ENCODE data around the gene ABCC4. TPM values are rescaled to one million over a fixed set of nuclear protein-coding genes. Genes with fewer than 3 reads are reported as not detected.

Gene ABCC4
- polyA plus RNA-seq, 1 donor: 15.1 TPM

- no CpG with 5 or more reads among the region's 12 CpGs for WGBS (ENCODE audit: insufficient coverage, low lambda C conversion rate)
- Histone ChIP-seq H3K4me1 (ENCODE audit: control insufficient read depth, insufficient read depth, low read length) (no peaks in the 10 kb centered on the region), H3K9me3 (ENCODE audit: control insufficient read depth, low read depth, low read length) (no peaks in the 10 kb centered on the region), H3K4me3 (ENCODE audit: low read length) (no peak overlapping the region), H3K36me3 (ENCODE audit: control insufficient read depth, insufficient read depth, low read length) (no peaks in the 10 kb centered on the region), H3K27me3 (ENCODE audit: control insufficient read depth, insufficient read depth, low read length) (peaks cover 2% of the 10 kb centered on the region), H3K27ac (ENCODE audit: low read length) (no peak overlapping the region)
- DNase-seq: no peak
Measured at GRCh38 chr13:95007322-95007721, 293.9 kb downstream of the ABCC4 start.

GRCh38 chr13:95005300-95005699 lies 296.0 kb downstream of the ABCC4 start:
- no peaks in the 10 kb centered on the region for H3K36me3 ChIP-seq (ENCODE audit: control insufficient read depth, insufficient read depth, low read length)
- peaks cover 8% of the 10 kb centered on the region for H3K27me3 ChIP-seq (ENCODE audit: control insufficient read depth, insufficient read depth, low read length)
- H3K4me1 ChIP-seq (ENCODE audit: control insufficient read depth, insufficient read depth, low read length): no peaks in the 10 kb centered on the region
- H3K27ac ChIP-seq (ENCODE audit: low read length): no peak overlapping the region
- no peaks in the 10 kb centered on the region for H3K9me3 ChIP-seq (ENCODE audit: control insufficient read depth, low read depth, low read length)
- H3K4me3 ChIP-seq (ENCODE audit: low read length): no peak overlapping the region
- DNase-seq: no peak

GRCh38 chr13:95003019-95003813 lies 298.0 kb downstream of the ABCC4 start:
- no peak overlapping the region for H3K4me3 ChIP-seq (ENCODE audit: low read length)
- peak in 1 of 2 donors; percentile 13 for DNase-seq
- WGBS (ENCODE audit: insufficient coverage, low lambda C conversion rate): no CpG with 5 or more reads among the region's 41 CpGs

GRCh38 chr13:95002126-95002525 lies 299.1 kb downstream of the ABCC4 start:
- DNase-seq: no peak
- Histone ChIP-seq H3K4me1 (ENCODE audit: control insufficient read depth, insufficient read depth, low read length) (no peaks in the 10 kb centered on the region), H3K36me3 (ENCODE audit: control insufficient read depth, insufficient read depth, low read length) (no peaks in the 10 kb centered on the region), H3K27ac (ENCODE audit: low read length) (no peak overlapping the region), H3K27me3 (ENCODE audit: control insufficient read depth, insufficient read depth, low read length) (peaks cover 8% of the 10 kb centered on the region), H3K4me3 (ENCODE audit: low read length) (no peak overlapping the region), H3K9me3 (ENCODE audit: control insufficient read depth, low read depth, low read length) (no peaks in the 10 kb centered on the region)
- WGBS (ENCODE audit: insufficient coverage, low lambda C conversion rate): 80% methylated on average over 1 of the region's 8 CpGs

More at GRCh38 chr13:95003019-95003813, 298.0 kb downstream of the ABCC4 start:
- no peaks in the 10 kb centered on the region for H3K4me1 ChIP-seq (ENCODE audit: control insufficient read depth, insufficient read depth, low read length)
- H3K27me3 ChIP-seq (ENCODE audit: control insufficient read depth, insufficient read depth, low read length): peaks cover 8% of the 10 kb centered on the region
- no peaks in the 10 kb centered on the region for H3K36me3 ChIP-seq (ENCODE audit: control insufficient read depth, insufficient read depth, low read length)
- H3K27ac ChIP-seq (ENCODE audit: low read length): no peak overlapping the region
- H3K9me3 ChIP-seq (ENCODE audit: control insufficient read depth, low read depth, low read length): no peaks in the 10 kb centered on the region

GRCh38 chr13:94999871-95000270 lies 301.4 kb downstream of the ABCC4 start:
- no peaks in the 10 kb centered on the region for H3K4me1 ChIP-seq (ENCODE audit: control insufficient read depth, insufficient read depth, low read length)
- H3K27me3 ChIP-seq (ENCODE audit: control insufficient read depth, insufficient read depth, low read length): peaks cover 14% of the 10 kb centered on the region
- no peak overlapping the region for H3K27ac ChIP-seq (ENCODE audit: low read length)
- no peak overlapping the region for H3K4me3 ChIP-seq (ENCODE audit: low read length)
- H3K36me3 ChIP-seq (ENCODE audit: control insufficient read depth, insufficient read depth, low read length): no peaks in the 10 kb centered on the region
- H3K9me3 ChIP-seq (ENCODE audit: control insufficient read depth, low read depth, low read length): peaks cover 3% of the 10 kb centered on the region
- no peak for DNase-seq
- WGBS (ENCODE audit: insufficient coverage, low lambda C conversion rate): no CpG with 5 or more reads among the region's 2 CpGs

GRCh38 chr13:94997126-94997525 lies 304.1 kb downstream of the ABCC4 start:
- Histone ChIP-seq H3K27ac (ENCODE audit: low read length) (no peak overlapping the region), H3K27me3 (ENCODE audit: control insufficient read depth, insufficient read depth, low read length) (peaks cover 14% of the 10 kb centered on the region), H3K4me1 (ENCODE audit: control insufficient read depth, insufficient read depth, low read length) (no peaks in the 10 kb centered on the region), H3K4me3 (ENCODE audit: low read length) (no peak overlapping the region), H3K9me3 (ENCODE audit: control insufficient read depth, low read depth, low read length) (peaks cover 3% of the 10 kb centered on the region), H3K36me3 (ENCODE audit: control insufficient read depth, insufficient read depth, low read length) (no peaks in the 10 kb centered on the region)
- DNase-seq: no peak

GRCh38 chr13:94996445-94996844 lies 304.8 kb downstream of the ABCC4 start:
- no CpG with 5 or more reads among the region's 1 CpG for WGBS (ENCODE audit: insufficient coverage, low lambda C conversion rate)
- DNase-seq: no peak
- H3K4me1 ChIP-seq (ENCODE audit: control insufficient read depth, insufficient read depth, low read length): no peaks in the 10 kb centered on the region
- H3K36me3 ChIP-seq (ENCODE audit: control insufficient read depth, insufficient read depth, low read length): no peaks in the 10 kb centered on the region
- peaks cover 9% of the 10 kb centered on the region for H3K27me3 ChIP-seq (ENCODE audit: control insufficient read depth, insufficient read depth, low read length)
- H3K9me3 ChIP-seq (ENCODE audit: control insufficient read depth, low read depth, low read length): peaks cover 3% of the 10 kb centered on the region
- H3K4me3 ChIP-seq (ENCODE audit: low read length): no peak overlapping the region
- no peak overlapping the region for H3K27ac ChIP-seq (ENCODE audit: low read length)

- no peak overlapping the region for H3K27ac ChIP-seq (ENCODE audit: low read length)
- H3K4me3 ChIP-seq (ENCODE audit: low read length): no peak overlapping the region
Measured at GRCh38 chr13:94994506-94994905, 306.7 kb downstream of the ABCC4 start.

GRCh38 chr13:94993616-94994015 lies 307.6 kb downstream of the ABCC4 start:
- Histone ChIP-seq H3K9me3 (ENCODE audit: control insufficient read depth, low read depth, low read length) (peaks cover 3% of the 10 kb centered on the region), H3K36me3 (ENCODE audit: control insufficient read depth, insufficient read depth, low read length) (no peaks in the 10 kb centered on the region), H3K27ac (ENCODE audit: low read length) (no peak overlapping the region), H3K4me3 (ENCODE audit: low read length) (no peak overlapping the region), H3K27me3 (ENCODE audit: control insufficient read depth, insufficient read depth, low read length) (peaks cover 15% of the 10 kb centered on the region), H3K4me1 (ENCODE audit: control insufficient read depth, insufficient read depth, low read length) (no peaks in the 10 kb centered on the region)
- WGBS (ENCODE audit: insufficient coverage, low lambda C conversion rate): no CpG with 5 or more reads among the region's 3 CpGs
- no peak for DNase-seq

More at GRCh38 chr13:94994506-94994905, 306.7 kb downstream of the ABCC4 start:
- Histone ChIP-seq H3K9me3 (ENCODE audit: control insufficient read depth, low read depth, low read length) (peaks cover 3% of the 10 kb centered on the region), H3K4me1 (ENCODE audit: control insufficient read depth, insufficient read depth, low read length) (no peaks in the 10 kb centered on the region), H3K27me3 (ENCODE audit: control insufficient read depth, insufficient read depth, low read length) (peaks cover 14% of the 10 kb centered on the region), H3K36me3 (ENCODE audit: control insufficient read depth, insufficient read depth, low read length) (no peaks in the 10 kb centered on the region)
- no peak for DNase-seq
- WGBS (ENCODE audit: insufficient coverage, low lambda C conversion rate): 100% methylated on average over 1 of the region's 3 CpGs

DNA sequence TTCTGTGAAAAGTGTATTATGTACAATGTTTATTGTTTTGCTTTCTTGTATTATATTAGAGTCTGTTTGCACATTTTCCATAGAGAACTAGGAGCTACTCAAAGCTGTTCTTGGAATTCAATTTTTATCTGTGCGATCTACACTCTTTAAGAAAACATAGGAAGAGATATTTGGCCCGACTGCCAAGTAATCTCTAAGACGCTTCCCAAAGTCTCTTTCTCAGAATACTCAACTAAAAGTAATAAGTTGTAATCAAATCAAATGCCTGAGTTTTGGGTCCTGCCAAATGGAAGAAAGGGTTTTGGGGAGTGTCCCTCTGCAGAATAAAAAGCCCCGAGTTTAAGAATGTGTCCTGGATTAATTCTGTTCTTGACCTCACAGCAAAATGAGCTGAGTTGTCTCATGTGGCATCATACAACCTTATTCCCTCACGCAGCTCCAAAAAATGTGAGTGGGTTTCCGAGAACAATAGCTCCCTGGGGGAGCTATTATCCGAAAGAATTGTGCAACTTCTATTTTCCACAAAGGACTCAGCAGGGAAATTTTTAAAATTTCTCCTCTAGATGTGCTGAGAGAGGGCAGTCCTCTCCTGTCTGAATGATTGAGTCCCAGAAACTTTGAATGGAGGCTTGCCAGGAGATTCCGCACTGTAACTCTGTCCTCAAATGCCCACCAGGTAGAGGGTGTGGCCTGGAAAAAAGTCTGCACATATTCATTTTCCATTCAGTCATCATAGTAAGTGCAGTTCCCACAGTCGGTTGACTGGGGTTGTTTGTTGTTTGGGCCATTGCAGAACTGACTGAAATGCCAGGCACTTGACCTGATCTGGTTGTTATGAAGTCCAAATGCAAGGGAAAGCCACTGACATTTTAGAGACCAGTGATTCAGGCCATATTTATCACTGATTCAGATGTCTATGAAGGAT lies 309.0 kb downstream of the ABCC4 start:
- H3K4me3 ChIP-seq (ENCODE audit: low read length): no peak overlapping the region
- H3K36me3 ChIP-seq (ENCODE audit: control insufficient read depth, insufficient read depth, low read length): no peaks in the 10 kb centered on the region
- WGBS (ENCODE audit: insufficient coverage, low lambda C conversion rate): 82% methylated on average over 2 of the region's 9 CpGs
- peaks cover 17% of the 10 kb centered on the region for H3K27me3 ChIP-seq (ENCODE audit: control insufficient read depth, insufficient read depth, low read length)
- H3K4me1 ChIP-seq (ENCODE audit: control insufficient read depth, insufficient read depth, low read length): no peaks in the 10 kb centered on the region
- no peak overlapping the region for H3K27ac ChIP-seq (ENCODE audit: low read length)
- H3K9me3 ChIP-seq (ENCODE audit: control insufficient read depth, low read depth, low read length): peaks cover 3% of the 10 kb centered on the region
- DNase-seq: no peak
